Measurements from ENCODE around the gene ZBTB12.

The ZBTB12 gene

DNA sequence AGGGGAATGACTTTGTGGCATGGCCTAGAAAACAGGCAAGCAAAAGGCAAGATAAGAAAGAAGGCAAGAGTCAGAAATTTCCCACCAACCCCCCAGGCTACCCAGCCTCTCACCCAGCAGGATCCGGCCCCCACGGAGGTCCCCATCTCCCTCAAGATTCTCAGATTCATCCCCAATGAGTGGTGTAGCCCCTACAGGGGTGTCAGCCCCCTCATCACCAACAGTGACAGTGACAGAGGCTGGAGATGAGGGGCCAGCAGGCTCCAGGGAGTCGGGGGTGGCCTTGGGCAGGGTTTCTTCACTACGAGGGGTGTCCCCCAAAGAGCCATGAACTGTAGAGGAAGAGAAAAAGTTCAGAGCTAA is 5.4 kb downstream of the ZBTB12 start:
- Histone ChIP-seq H3K27ac (ENCODE audit: extremely low read depth, low read depth, low read length) (peak overlapping the region; percentile 65), H3K9me3 (ENCODE audit: control insufficient read depth, insufficient read depth, low read depth, low read length) (no peaks in the 10 kb centered on the region), H3K36me3 (ENCODE audit: control insufficient read depth in 2 of 2, insufficient read depth in 1 of 2, low read length in 2 of 2) (peaks cover 37 to 48% of the 10 kb centered on the region in 2 experiments), H3K4me3 (ENCODE audit: low read depth, low read length) (peak overlapping the region; percentile 94), H3K4me1 (ENCODE audit: control insufficient read depth, insufficient read depth, low read length) (peaks cover 6% of the 10 kb centered on the region)
- ChIA-PET CTCF (interaction anchor here (0.6 to 3.4 kb wide), 3 partner anchors 55 to 238 kb away, joined by 3 to 16 read pairs (median 4); no protein-coding TSS in a partner anchor), POLR2A (interaction anchor here (0.9 to 1.1 kb wide), 2 partner anchors 51 to 69 kb away, joined by 3 to 4 read pairs; partner anchors contain the start of gene HSPA1B)
- TF ChIP-seq ZBTB48 (tag by site-specific recombination; IDR thresholded peaks at IDR 0.05) (no peak), ZIC2 (tag by site-specific recombination; IDR thresholded peaks at IDR 0.05) (0 out of 2 replicates have a peak, but pooled peaks have one; percentile 6)

DNA sequence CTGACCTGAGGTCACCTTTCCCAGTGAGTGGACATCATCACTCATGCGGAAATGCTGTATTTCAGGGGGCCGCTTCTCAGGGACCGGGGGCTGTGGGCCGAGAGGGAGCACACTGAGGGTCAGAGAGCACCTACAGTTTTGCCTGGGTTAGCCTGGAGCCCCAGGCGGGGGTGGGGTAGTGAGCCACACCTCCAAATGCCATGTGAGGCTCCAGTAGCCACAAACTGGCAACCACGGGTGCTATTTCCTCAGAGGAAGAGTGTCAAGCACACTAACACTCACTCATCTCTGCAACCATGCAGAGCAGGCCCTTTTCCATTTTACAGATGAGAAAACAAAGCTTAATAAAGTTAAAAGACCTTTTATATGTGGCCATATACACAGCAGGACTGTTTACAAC is 9.1 kb downstream of the ZBTB12 start:
- ChIA-PET POLR2A (no interaction called here), CTCF (no interaction called here)
- TF ChIP-seq ZNF121 (tag by site-specific recombination; IDR thresholded peaks at IDR 0.05) = no peak
- no peak overlapping the region for H3K27ac ChIP-seq (ENCODE audit: extremely low read depth, low read depth, low read length)
- H3K4me3 ChIP-seq (ENCODE audit: low read depth, low read length) = no peak overlapping the region
- no peaks in the 10 kb centered on the region for H3K9me3 ChIP-seq (ENCODE audit: control insufficient read depth, insufficient read depth, low read depth, low read length)
- H3K36me3 ChIP-seq (ENCODE audit: control insufficient read depth in 2 of 2, insufficient read depth in 1 of 2, low read length in 2 of 2) = peaks cover 49 to 72% of the 10 kb centered on the region in 2 experiments
- H3K4me1 ChIP-seq (ENCODE audit: control insufficient read depth, insufficient read depth, low read length) = no peaks in the 10 kb centered on the region

GRCh38 chr6:31889331-31889972 is 12.4 kb downstream of the ZBTB12 start:
- TF ChIP-seq ZNF184 (tag by site-specific recombination; IDR thresholded peaks at IDR 0.05) (no peak), ZNF140 (tag by site-specific recombination; IDR thresholded peaks at IDR 0.05) (no peak), ZNF16 (tag by site-specific recombination; IDR thresholded peaks at IDR 0.05; ENCODE audit: low read depth) (no peak), ZNF37A (tag by site-specific recombination; IDR thresholded peaks at IDR 0.05) (no peak), ZNF146 (tag by site-specific recombination; IDR thresholded peaks at IDR 0.05) (peak; percentile 97), ZNF777 (tag by site-specific recombination; IDR thresholded peaks at IDR 0.05; ENCODE audit: borderline replicate concordance) (no peak), ZFP69B (tag by site-specific recombination; IDR thresholded peaks at IDR 0.05) (no peak), EGR2 (tag by site-specific recombination; IDR thresholded peaks at IDR 0.05; ENCODE audit: low read depth) (0 out of 2 replicates have a peak, but pooled peaks have one; percentile 20), ZNF214 (tag by site-specific recombination; IDR thresholded peaks at IDR 0.05; ENCODE audit: borderline replicate concordance) (no peak)
- TF ChIP-seq, protein P1, sequence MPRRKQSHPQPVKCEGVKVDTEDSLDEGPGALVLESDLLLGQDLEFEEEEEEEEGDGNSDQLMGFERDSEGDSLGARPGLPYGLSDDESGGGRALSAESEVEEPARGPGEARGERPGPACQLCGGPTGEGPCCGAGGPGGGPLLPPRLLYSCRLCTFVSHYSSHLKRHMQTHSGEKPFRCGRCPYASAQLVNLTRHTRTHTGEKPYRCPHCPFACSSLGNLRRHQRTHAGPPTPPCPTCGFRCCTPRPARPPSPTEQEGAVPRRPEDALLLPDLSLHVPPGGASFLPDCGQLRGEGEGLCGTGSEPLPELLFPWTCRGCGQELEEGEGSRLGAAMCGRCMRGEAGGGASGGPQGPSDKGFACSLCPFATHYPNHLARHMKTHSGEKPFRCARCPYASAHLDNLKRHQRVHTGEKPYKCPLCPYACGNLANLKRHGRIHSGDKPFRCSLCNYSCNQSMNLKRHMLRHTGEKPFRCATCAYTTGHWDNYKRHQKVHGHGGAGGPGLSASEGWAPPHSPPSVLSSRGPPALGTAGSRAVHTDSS (tag by site-specific recombination; IDR thresholded peaks at IDR 0.05) = peak; percentile 100
- TF ChIP-seq, protein P2, sequence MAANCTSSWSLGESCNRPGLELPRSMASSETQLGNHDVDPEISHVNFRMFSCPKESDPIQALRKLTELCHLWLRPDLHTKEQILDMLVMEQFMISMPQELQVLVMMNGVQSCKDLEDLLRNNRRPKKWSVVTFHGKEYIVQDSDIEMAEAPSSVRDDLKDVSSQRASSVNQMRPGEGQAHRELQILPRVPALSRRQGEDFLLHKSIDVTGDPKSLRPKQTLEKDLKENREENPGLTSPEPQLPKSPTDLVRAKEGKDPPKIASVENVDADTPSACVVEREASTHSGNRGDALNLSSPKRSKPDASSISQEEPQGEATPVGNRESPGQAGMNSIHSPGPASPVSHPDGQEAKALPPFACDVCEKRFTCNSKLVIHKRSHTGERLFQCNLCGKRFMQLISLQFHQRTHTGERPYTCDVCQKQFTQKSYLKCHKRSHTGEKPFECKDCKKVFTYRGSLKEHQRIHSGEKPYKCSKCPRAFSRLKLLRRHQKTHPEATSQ (tag by site-specific recombination; IDR thresholded peaks at IDR 0.05) = no peak
- no peak overlapping the region for H3K4me3 ChIP-seq (ENCODE audit: low read depth, low read length)
- ChIA-PET POLR2A (interaction anchor here (0.7 to 2.6 kb wide), 5 partner anchors 26 to 236 kb away, joined by 3 to 13 read pairs (median 5); partner anchors contain the start of genes LSM2 and NEU1), CTCF (interaction anchor here (0.5 to 4.6 kb wide), 27 partner anchors 9 to 1186 kb away, joined by 3 to 53 read pairs (median 4); partner anchors contain the start of genes ATP6V1G2, C6orf47, EHMT2 and LY6G5C)
- H3K4me1 ChIP-seq (ENCODE audit: control insufficient read depth, insufficient read depth, low read length) = no peaks in the 10 kb centered on the region
- H3K36me3 ChIP-seq (ENCODE audit: control insufficient read depth in 2 of 2, insufficient read depth in 1 of 2, low read length in 2 of 2) = peaks cover 53 to 86% of the 10 kb centered on the region in 2 experiments
- H3K27ac ChIP-seq (ENCODE audit: extremely low read depth, low read depth, low read length) = no peak overlapping the region
- no peaks in the 10 kb centered on the region for H3K9me3 ChIP-seq (ENCODE audit: control insufficient read depth, insufficient read depth, low read depth, low read length)
